ENCODE data around the gene TBC1D13. TPM values are rescaled to one million over a fixed set of nuclear protein-coding genes. Genes with fewer than 3 reads are reported as not detected.
A peak's percentile ranks its signal among the peaks of the same experiment; 100 is the strongest.

Gene TBC1D13
- total and polyA plus RNA-seq, 2 experiments from 2014 or later, result 8.3 to 19.4 TPM

- peaks cover 15% of the 10 kb centered on the region for H3K27me3 Mint-ChIP-seq (ENCODE audit: insufficient read depth, low read depth, poor library complexity)
- no peak overlapping the region for H3K4me3 Mint-ChIP-seq
Measured at GRCh38 chr9:128768606-128769005, 18.4 kb upstream of the TBC1D13 start.

GRCh38 chr9:128770286-128771030, 16.6 kb upstream of the TBC1D13 start:
- H3F3A ChIP-seq (replicated peaks; ENCODE audit: low read depth), result peaks cover 28% of the 10 kb centered on the region
- H3K4me1 ChIP-seq (ENCODE audit: insufficient read depth), result peaks cover 9% of the 10 kb centered on the region
- Mint-ChIP-seq H3K27me3 (ENCODE audit: insufficient read depth, low read depth, poor library complexity) (peaks cover 12% of the 10 kb centered on the region), H3K9me3 (peaks cover 4% of the 10 kb centered on the region; the same call in 2 of the 3 replicates), H3K4me3 (peak overlapping the region; percentile 94), H3K4me1 (peaks cover 7% of the 10 kb centered on the region), H3K36me3 (ENCODE audit: low read depth) (no peaks in the 10 kb centered on the region; the same call in 2 of the 3 replicates), H3K27ac (peak overlapping the region; percentile 95; the same call in 1 of the 2 replicates)
- H3K4me3 ChIP-seq, result peak overlapping the region; percentile 97
- H2AFZ ChIP-seq, result no peak overlapping the region
- H3K9me2 ChIP-seq (ENCODE audit: insufficient read depth), result no peaks in the 10 kb centered on the region
- H3K36me3 ChIP-seq (ENCODE audit: insufficient read depth), result no peaks in the 10 kb centered on the region
- H3K79me2 ChIP-seq (replicated peaks; ENCODE audit: insufficient read depth), result peaks cover 16% of the 10 kb centered on the region
- H3K27ac ChIP-seq (ENCODE audit: low read depth), result peak overlapping the region; percentile 99
- H3K27me3 ChIP-seq (ENCODE audit: insufficient read depth), result no peaks in the 10 kb centered on the region
- DNase-seq (ENCODE audit: low spot score) (no peak), ATAC-seq (no peak)
- H4K20me1 ChIP-seq (replicated peaks; ENCODE audit: insufficient read depth), result no peaks in the 10 kb centered on the region
- H3K4me2 ChIP-seq, result peak overlapping the region; percentile 97
- TF ChIP-seq JUNB (IDR thresholded peaks at IDR 0.05; ENCODE audit: unreplicated experiment), result no peak
- no peak for TF ChIP-seq ZNF331 (CRISPR knock-in tag; IDR thresholded peaks at IDR 0.05; ENCODE audit: low read depth)
- TF ChIP-seq STAT1 (IDR thresholded peaks at IDR 0.05; ENCODE audit: unreplicated experiment), result no peak
- no peak for TF ChIP-seq REST (IDR thresholded peaks at IDR 0.05; ENCODE audit: unreplicated experiment)
- TF ChIP-seq POLR2AphosphoS5 (IDR thresholded peaks at IDR 0.05; ENCODE audit: low read depth), result no peak
- TF ChIP-seq ZNF114 (CRISPR knock-in tag; IDR thresholded peaks at IDR 0.05), result no peak
- TF ChIP-seq EZH2phosphoT487 (IDR thresholded peaks at IDR 0.05; ENCODE audit: unreplicated experiment), result no peak
- TF ChIP-seq CTCF (conservative IDR thresholded peaks at IDR 0.05; ENCODE audit: low read depth in 2 of 2), result no peak
- no peak for TF ChIP-seq NANOG (IDR thresholded peaks at IDR 0.05; ENCODE audit: borderline replicate concordance)
- no peak for TF ChIP-seq ETS1 (IDR thresholded peaks at IDR 0.05)
- no peak for TF ChIP-seq CREB1 (CRISPR knock-in tag; IDR thresholded peaks at IDR 0.05; ENCODE audit: low read depth)

More at GRCh38 chr9:128768606-128769005, 18.4 kb upstream of the TBC1D13 start:
- Histone ChIP-seq H3K36me3 (ENCODE audit: insufficient read depth) (no peaks in the 10 kb centered on the region), H3K4me3 (no peak overlapping the region), H3K9me2 (ENCODE audit: insufficient read depth) (no peaks in the 10 kb centered on the region), H3K27ac (ENCODE audit: low read depth) (no peak overlapping the region), H3K4me1 (ENCODE audit: insufficient read depth) (peaks cover 14% of the 10 kb centered on the region), H3F3A (replicated peaks; ENCODE audit: low read depth) (peaks cover 31% of the 10 kb centered on the region), H3K79me2 (replicated peaks; ENCODE audit: insufficient read depth) (peaks cover 18% of the 10 kb centered on the region), H4K20me1 (replicated peaks; ENCODE audit: insufficient read depth) (no peaks in the 10 kb centered on the region), H2AFZ (no peak overlapping the region), H3K4me2 (no peak overlapping the region), H3K27me3 (ENCODE audit: insufficient read depth) (no peaks in the 10 kb centered on the region)
- no peaks in the 10 kb centered on the region; the same call in 2 of the 3 replicates for H3K36me3 Mint-ChIP-seq (ENCODE audit: low read depth)
- DNase-seq (ENCODE audit: low spot score) (no peak), ATAC-seq (no peak)
- peaks cover 16% of the 10 kb centered on the region for H3K4me1 Mint-ChIP-seq
- TF ChIP-seq CTCF (conservative IDR thresholded peaks at IDR 0.05; ENCODE audit: low read depth in 2 of 2) (no peak), POLR2AphosphoS5 (IDR thresholded peaks at IDR 0.05; ENCODE audit: low read depth) (no peak), STAT1 (IDR thresholded peaks at IDR 0.05; ENCODE audit: unreplicated experiment) (no peak), ZNF114 (CRISPR knock-in tag; IDR thresholded peaks at IDR 0.05) (no peak), ZNF331 (CRISPR knock-in tag; IDR thresholded peaks at IDR 0.05; ENCODE audit: low read depth) (no peak), EZH2 (IDR thresholded peaks at IDR 0.05; ENCODE audit: low read depth, unreplicated experiment) (no peak)
- H3K27ac Mint-ChIP-seq, result no peak overlapping the region
- H3K9me3 Mint-ChIP-seq, result no peaks in the 10 kb centered on the region
